IMR-90 (cell line): ENCODE measurements around the gene GNB1L. TPM values are rescaled to one million over a fixed set of nuclear protein-coding genes. Genes with fewer than 3 reads are reported as not detected.
A peak's percentile ranks its signal among the peaks of the same experiment; 100 is the strongest.

Experiments used
- ATAC-seq: fragments of 200-7000 bp; cut with Tn5 transposase; 2 replicates; pipeline ENCODE4 v1.9.1; 2020; ENCODE audit warnings: low read depth, mild to moderate bottlenecking, moderate library complexity
- BruUV-seq: library from RNA; stranded (reverse); fragments of 400-500 nt; replicated peaks from 2 replicates; lab custom pipeline; 2021; lab: Mats Ljungman, UMichigan
- CTCF ChIA-PET: fragments of 300-600 bp; formaldehyde crosslinking; extraction: SDS; loops from one replicate; lab custom pipeline; 2021; ENCODE audit warnings: antibody characterized with exemption; lab: Yijun Ruan, JAX
- POLR2A ChIA-PET: fragments of 300-600 bp; sonication (Branson Sonifier 250); formaldehyde crosslinking; loops from one replicate; lab custom pipeline; 2022; ENCODE audit warnings: antibody characterized with exemption; ENCODE audit not compliant: unreplicated experiment; lab: Charles Lee
- DNase-seq: peaks from one replicate; pipeline ENCODE4 v3.0.0; 2013
- H2AFZ ChIP-seq: replicated peaks from 2 replicates; pipeline ENCODE3; 2013; ENCODE audit warnings: low read length, mild to moderate bottlenecking; ENCODE audit not compliant: poor library complexity
- H2AK5ac ChIP-seq: 2 replicates; pipeline ENCODE4 v1.6.1; 2013; ENCODE audit warnings: low read depth, low read length, inconsistent platforms
- H2AK9ac ChIP-seq: replicated peaks from 2 replicates; pipeline ENCODE3; 2013; ENCODE audit warnings: mild to moderate bottlenecking, low read depth, low read length, moderate library complexity; ENCODE audit not compliant: poor library complexity
- H2BK120ac ChIP-seq: 2 replicates; pipeline ENCODE4 v1.6.1; 2013; ENCODE audit warnings: low read depth, low read length, inconsistent platforms
- H2BK15ac ChIP-seq: 3 replicates; pipeline ENCODE4 v1.6.1; 2013; ENCODE audit warnings: low read depth, low read length, inconsistent platforms
- H2BK20ac ChIP-seq: 2 replicates; pipeline ENCODE4 v1.6.1; 2013; ENCODE audit warnings: low read depth, mild to moderate bottlenecking, inconsistent platforms, low read length, moderate library complexity
- H2BK5ac ChIP-seq: 2 replicates; pipeline ENCODE4 v1.6.1; 2013; ENCODE audit warnings: mild to moderate bottlenecking, low read depth, low read length, inconsistent platforms; ENCODE audit not compliant: poor library complexity, severe bottlenecking
- H3K14ac ChIP-seq: replicated peaks from 2 replicates; pipeline ENCODE4 v1.6.1; 2013; ENCODE audit warnings: low read depth, low read length, inconsistent platforms
- H3K18ac ChIP-seq: 2 replicates; pipeline ENCODE4 v1.6.1; 2013; ENCODE audit warnings: low read depth, low read length, control low read depth
- H3K23ac ChIP-seq: 2 replicates; pipeline ENCODE4 v1.6.1; 2013; ENCODE audit warnings: low read depth, low read length, inconsistent platforms
- H3K27ac ChIP-seq: 2 replicates; pipeline ENCODE4 v1.5.1; 2013; ENCODE audit warnings: mild to moderate bottlenecking, control low read depth, low read length; ENCODE audit not compliant: insufficient read depth
- H3K27me3 ChIP-seq: 2 replicates; pipeline ENCODE4 v1.6.1; 2013; ENCODE audit warnings: low read length; ENCODE audit not compliant: control insufficient read depth, insufficient read depth
- H3K36me3 ChIP-seq: 2 replicates; pipeline ENCODE4 v1.6.1; 2013; ENCODE audit warnings: low read length, mixed read lengths; ENCODE audit not compliant: control insufficient read depth, insufficient read depth
- H3K4ac ChIP-seq: 2 replicates; pipeline ENCODE4 v1.6.1; 2013; ENCODE audit warnings: low read depth, low read length, inconsistent platforms
- H3K4me1 ChIP-seq: 2 replicates; pipeline ENCODE4 v1.6.1; 2013; ENCODE audit warnings: low read length, mixed read lengths; ENCODE audit not compliant: control insufficient read depth, insufficient read depth
- H3K4me2 ChIP-seq: 2 replicates; pipeline ENCODE4 v1.6.1; 2013; ENCODE audit warnings: low read depth, mild to moderate bottlenecking, control low read depth, low read length, moderate library complexity
- H3K4me3 ChIP-seq: 2 replicates; pipeline ENCODE4 v1.5.1; 2013; ENCODE audit warnings: low read depth, mild to moderate bottlenecking, control low read depth, low read length, moderate library complexity; ENCODE audit not compliant: insufficient read depth
- H3K56ac ChIP-seq: 2 replicates; pipeline ENCODE4 v1.6.1; 2013; ENCODE audit warnings: low read length, inconsistent platforms; ENCODE audit not compliant: insufficient read depth; ENCODE audit errors: extremely low read depth
- H3K79me1 ChIP-seq, 2 experiments: 2 replicates each; pipeline ENCODE4 v1.6.1; 2013; ENCODE audit warnings: low read length in 2 of 2, inconsistent platforms in 1 of 2, low read depth in 1 of 2
- H3K9ac ChIP-seq: 2 replicates; pipeline ENCODE4 v1.6.1; 2013; ENCODE audit warnings: low read depth, low read length, control low read depth
- H3K9me1 ChIP-seq: 2 replicates; pipeline ENCODE4 v1.6.1; 2013; ENCODE audit warnings: low read length, inconsistent platforms; ENCODE audit not compliant: insufficient read depth
- H3K9me3 ChIP-seq: 2 replicates; pipeline ENCODE4 v1.6.1; 2013; ENCODE audit warnings: low read length; ENCODE audit not compliant: control insufficient read depth, insufficient read depth
- H4K20me1 ChIP-seq: 2 replicates; pipeline ENCODE4 v1.6.1; 2013; ENCODE audit warnings: low read length, inconsistent platforms; ENCODE audit not compliant: insufficient read depth
- H4K5ac ChIP-seq: 2 replicates; pipeline ENCODE4 v1.6.1; 2013; ENCODE audit warnings: mild to moderate bottlenecking, low read depth, low read length, control low read depth
- H4K8ac ChIP-seq, 2 experiments: 2 replicates each; pipeline ENCODE4 v1.6.1; 2013; ENCODE audit warnings: low read depth in 2 of 2, low read length in 2 of 2, control low read depth in 1 of 2, inconsistent platforms in 1 of 2
- H4K91ac ChIP-seq: 2 replicates; pipeline ENCODE4 v1.6.1; 2013; ENCODE audit warnings: low read depth, low read length, inconsistent platforms; ENCODE audit not compliant: insufficient read depth
- BHLHE40 ChIP-seq: fragments of 150-350 bp; IDR thresholded peaks from 2 replicates; pipeline ENCODE4 v1.6.1; 2016; ENCODE audit warnings: mild to moderate bottlenecking, low read depth, low read length
- FOS ChIP-seq: fragments of 150-350 bp; IDR thresholded peaks from 2 replicates; pipeline ENCODE4 v1.6.1; 2016; ENCODE audit warnings: low read depth, low read length
- MAZ ChIP-seq: IDR thresholded peaks from 2 replicates; pipeline ENCODE4 v1.6.1; 2012; ENCODE audit warnings: low read depth, mild to moderate bottlenecking, low read length, improper control_type of control experiment, moderate library complexity, borderline replicate concordance
- MXI1 ChIP-seq: IDR thresholded peaks from 2 replicates; pipeline ENCODE4 v1.6.1; 2012; ENCODE audit warnings: low read depth, mild to moderate bottlenecking, low read length, moderate library complexity, borderline replicate concordance
- NFE2L2 ChIP-seq: fragments of 150-350 bp; IDR thresholded peaks from 2 replicates; pipeline ENCODE4 v1.6.1; 2016; ENCODE audit warnings: low read depth, mild to moderate bottlenecking, low read length
- RAD21 ChIP-seq: IDR thresholded peaks from 2 replicates; pipeline ENCODE4 v1.6.1; 2012; ENCODE audit warnings: low read length, improper control_type of control experiment
- RFX5 ChIP-seq: IDR thresholded peaks from 2 replicates; pipeline ENCODE4 v1.8.0; 2012; ENCODE audit warnings: low read depth, mild to moderate bottlenecking, low read length, moderate library complexity
- SMC3 ChIP-seq: fragments of 150-350 bp; IDR thresholded peaks from 2 replicates; pipeline ENCODE4 v1.6.1; 2016; ENCODE audit warnings: low read depth, mild to moderate bottlenecking, antibody characterized with exemption, low read length, moderate library complexity
- WGBS, 2 experiments: methylation state at CpG; one replicate each; pipeline versions ENCODE4 v1.1.5 to v1.1.7; 2013; ENCODE audit warnings: missing lambda C conversion rate in 2 of 2; ENCODE audit not compliant: insufficient read length in 1 of 2; ENCODE audit errors: extremely low coverage in 2 of 2; 5-methylcytosine and 5-hydroxymethylcytosine counted together
- dilution Hi-C: fragments of 300-500 bp; cut with HindIII; formaldehyde crosslinking; loops from one replicate; pipeline ENCODE4 v1.14.3; 2018; ENCODE audit warnings: low sequenced_read_pairs; ENCODE audit not compliant: unreplicated experiment
- in situ Hi-C: fragments of 300-500 bp; cut with MboI; formaldehyde crosslinking; loops from 3 replicates; pipeline ENCODE4 v1.14.3; 2019; ENCODE audit warnings: low sequenced_read_pairs, inconsistent platforms, mixed read lengths
- intact Hi-C: fragments of 100-400 bp; cut with micrococcal nuclease; formaldehyde crosslinking; loops from 2 replicates; pipeline ENCODE4 v1.10.0; 2022
- polyA plus RNA-seq, 3 experiments: library from polyadenylated mRNA; depleted of rRNA; stranded (reverse); fragments of >200 nt; gene quantifications; 2 replicates each; pipeline ENCODE4 v1.2.3, GENCODE V29; 2012; ENCODE audit warnings: low replicate concordance in 1 of 3
- total RNA-seq: library from RNA; depleted of rRNA; stranded (reverse); fragments of >200 nt; gene quantifications from 2 replicates; pipeline ENCODE4 v1.2.3, GENCODE V29; 2012
- TF ChIP-seq, protein P1 (sequence below): conservative IDR thresholded peaks from 2 replicates; pipeline ENCODE4 v1.5.1; 2012; ENCODE audit warnings: mild to moderate bottlenecking, low read depth, low read length, improper control_type of control experiment

GNB1L gene
- total and polyA plus RNA-seq, 2 of the 4 experiments (the other 2 are of a cell fraction) = 2.5 to 4.4 TPM

DNA sequence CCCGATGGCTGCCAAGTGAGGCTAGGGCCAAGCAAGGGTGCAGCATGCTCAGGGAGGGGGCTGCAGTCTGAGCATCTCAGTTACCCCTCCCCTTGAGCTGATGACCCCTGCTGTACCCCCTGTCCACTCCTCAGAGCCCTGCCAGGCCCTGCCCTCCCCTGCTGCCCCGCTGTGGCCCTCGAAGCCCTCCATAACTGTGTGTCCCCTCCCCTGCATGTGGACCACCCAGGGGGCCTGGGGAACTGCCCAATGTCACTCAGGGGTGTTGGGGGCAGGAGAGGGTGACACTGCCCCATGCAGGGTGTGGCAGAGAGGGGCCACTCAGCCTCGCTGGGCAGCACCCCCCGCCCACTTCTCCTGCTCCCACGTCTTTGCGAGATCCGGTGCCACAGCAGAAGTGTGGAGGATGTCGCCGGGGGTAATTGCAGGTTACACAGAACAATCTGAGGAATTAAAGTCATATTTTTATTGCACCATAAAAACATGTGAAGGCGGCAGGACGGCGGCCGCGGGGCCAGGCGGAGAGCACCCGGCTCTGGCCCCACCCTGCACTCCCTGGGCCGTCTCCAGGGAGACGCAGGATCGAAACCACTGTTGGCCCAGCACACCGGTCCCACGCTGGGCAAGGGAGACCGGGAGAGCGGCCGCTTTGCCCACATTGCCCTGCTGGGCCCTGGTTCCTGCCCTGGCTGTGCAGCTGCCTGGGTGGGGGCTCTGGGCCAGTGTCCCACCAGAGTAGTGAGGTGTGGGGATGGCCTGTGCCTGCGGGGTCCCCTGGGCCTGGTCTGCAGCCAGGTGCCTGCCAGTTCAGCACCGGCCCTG, 18.7 kb upstream of the GNB1L start:
- H3K18ac ChIP-seq = no peak overlapping the region
- peaks cover 1% of the 10 kb centered on the region; the same call in 1 of the 2 replicates for H3K36me3 ChIP-seq
- no peak overlapping the region for H3K14ac ChIP-seq
- H3K9ac ChIP-seq = no peak overlapping the region
- H3K23ac ChIP-seq = no peak overlapping the region
- no peak overlapping the region for H3K4me2 ChIP-seq
- no peak overlapping the region for H2BK120ac ChIP-seq
- H2AK5ac ChIP-seq = no peak overlapping the region
- H2BK20ac ChIP-seq = no peak overlapping the region
- H3K79me1 ChIP-seq = peaks cover under 1 to 14% of the 10 kb centered on the region in 2 experiments; a peak in 2 of 4 replicates
- no peak for DNase-seq
- H3K4ac ChIP-seq = no peak overlapping the region
- H3K27me3 ChIP-seq = no peaks in the 10 kb centered on the region
- H3K9me3 ChIP-seq = no peaks in the 10 kb centered on the region
- dilution Hi-C loops (no loop called here), in situ Hi-C loops (no loop called here), intact Hi-C loops (no loop called here)
- no peaks in the 10 kb centered on the region for H4K20me1 ChIP-seq
- no peak overlapping the region for H4K5ac ChIP-seq
- no TSS peak for BruUV-seq
- no peak overlapping the region for H3K56ac ChIP-seq
- no peak overlapping the region for H2BK5ac ChIP-seq
- peaks cover 11% of the 10 kb centered on the region for H3K4me1 ChIP-seq
- no peak overlapping the region for H2AFZ ChIP-seq
- H3K9me1 ChIP-seq = peaks cover 11% of the 10 kb centered on the region
- H2AK9ac ChIP-seq = peak overlapping the region; percentile 19
- CTCF ChIA-PET = no interaction called here
- POLR2A ChIA-PET = no interaction called here
- no peak overlapping the region for H4K8ac ChIP-seq
- no peak overlapping the region for H3K27ac ChIP-seq
- WGBS, 2 experiments = 87% methylated on average over 11 of the region's 27 CpGs; no CpG with 5 or more reads in 1 of the 2 experiments
- no peak overlapping the region for H3K4me3 ChIP-seq
- ATAC-seq = no peak
- no peak overlapping the region for H2BK15ac ChIP-seq
- TF ChIP-seq BHLHE40 = no peak
- no peak for TF ChIP-seq FOS
- TF ChIP-seq, protein P1, sequence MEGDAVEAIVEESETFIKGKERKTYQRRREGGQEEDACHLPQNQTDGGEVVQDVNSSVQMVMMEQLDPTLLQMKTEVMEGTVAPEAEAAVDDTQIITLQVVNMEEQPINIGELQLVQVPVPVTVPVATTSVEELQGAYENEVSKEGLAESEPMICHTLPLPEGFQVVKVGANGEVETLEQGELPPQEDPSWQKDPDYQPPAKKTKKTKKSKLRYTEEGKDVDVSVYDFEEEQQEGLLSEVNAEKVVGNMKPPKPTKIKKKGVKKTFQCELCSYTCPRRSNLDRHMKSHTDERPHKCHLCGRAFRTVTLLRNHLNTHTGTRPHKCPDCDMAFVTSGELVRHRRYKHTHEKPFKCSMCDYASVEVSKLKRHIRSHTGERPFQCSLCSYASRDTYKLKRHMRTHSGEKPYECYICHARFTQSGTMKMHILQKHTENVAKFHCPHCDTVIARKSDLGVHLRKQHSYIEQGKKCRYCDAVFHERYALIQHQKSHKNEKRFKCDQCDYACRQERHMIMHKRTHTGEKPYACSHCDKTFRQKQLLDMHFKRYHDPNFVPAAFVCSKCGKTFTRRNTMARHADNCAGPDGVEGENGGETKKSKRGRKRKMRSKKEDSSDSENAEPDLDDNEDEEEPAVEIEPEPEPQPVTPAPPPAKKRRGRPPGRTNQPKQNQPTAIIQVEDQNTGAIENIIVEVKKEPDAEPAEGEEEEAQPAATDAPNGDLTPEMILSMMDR = no peak
- TF ChIP-seq MAZ = no peak
- no peak for TF ChIP-seq RFX5
- TF ChIP-seq NFE2L2 = no peak
- no peak for TF ChIP-seq SMC3
- TF ChIP-seq RAD21 = no peak
- no peak for TF ChIP-seq MXI1
- H4K91ac ChIP-seq = no peak overlapping the region
